NCI-H2107 treated with DMSO at 0.1 percent for 48 hours (cell line): ENCODE results near the gene SLC27A2.
"Not testable (repeated sequence)": the region's sequence is repeated elsewhere in the genome, so short reads cannot be mapped to it uniquely, and the experiment has no call there.

Experiments used
- DNase-seq: peaks from one replicate; lab custom pipeline; 2025; ENCODE audit not compliant: unreplicated experiment; lab: John Stamatoyannopoulos, UW

SLC27A2 gene

GRCh38 chr15:50181969-50182218 lies at the start of gene SLC27A2:
Gene SLC27A2, plus strand, starts transcription at chr15:50182196. Its CDS starts 232 bp downstream, at chr15:50182428.
- DNase-seq, result no peak

GRCh38 chr15:50132251-50132984 lies 49.6 kb upstream of the SLC27A2 start:
- DNase-seq, result not testable (repeated sequence)

GRCh38 chr15:50134524-50135024 lies 47.4 kb upstream of the SLC27A2 start:
- no peak for DNase-seq

- no peak for DNase-seq
Measured at GRCh38 chr15:50135031-50135551, 46.9 kb upstream of the SLC27A2 start.

- no peak for DNase-seq
Measured at GRCh38 chr15:50137330-50137761, 44.6 kb upstream of the SLC27A2 start.

GRCh38 chr15:50137893-50138292 lies 44.1 kb upstream of the SLC27A2 start:
- no peak for DNase-seq

- no peak for DNase-seq
Measured at GRCh38 chr15:50138391-50138790, 43.6 kb upstream of the SLC27A2 start.

- no peak for DNase-seq
Measured at GRCh38 chr15:50140098-50140497, 41.9 kb upstream of the SLC27A2 start.

- no peak for DNase-seq
Measured at GRCh38 chr15:50140983-50141382, 41.0 kb upstream of the SLC27A2 start.

GRCh38 chr15:50141856-50142255 lies 40.1 kb upstream of the SLC27A2 start:
- DNase-seq, result no peak

GRCh38 chr15:50143255-50143860 lies 38.6 kb upstream of the SLC27A2 start:
- no peak for DNase-seq

GRCh38 chr15:50144341-50145120 lies 37.5 kb upstream of the SLC27A2 start:
- DNase-seq, result no peak

- DNase-seq, result peak; percentile 49
Measured at GRCh38 chr15:50145451-50145872, 36.5 kb upstream of the SLC27A2 start.

- DNase-seq, result no peak
Measured at GRCh38 chr15:50146632-50147031, 35.4 kb upstream of the SLC27A2 start.

GRCh38 chr15:50148362-50148963 lies 33.5 kb upstream of the SLC27A2 start:
- peak; percentile 28 for DNase-seq

- no peak for DNase-seq
Measured at GRCh38 chr15:50149090-50149489, 32.9 kb upstream of the SLC27A2 start.

GRCh38 chr15:50150349-50150748 lies 31.6 kb upstream of the SLC27A2 start:
- DNase-seq, result no peak

- no peak for DNase-seq
Measured at GRCh38 chr15:50150851-50151250, 31.1 kb upstream of the SLC27A2 start.

GRCh38 chr15:50151476-50151875 lies 30.5 kb upstream of the SLC27A2 start:
- DNase-seq, result no peak

GRCh38 chr15:50158236-50158635 lies 23.8 kb upstream of the SLC27A2 start:
- not testable (repeated sequence) for DNase-seq
